Ramos (cell line): ENCODE results near the gene PAGE4.

Experiments
- in situ Hi-C: fragments of 300-500 bp; cut with MboI; formaldehyde crosslinking; loops from one replicate; pipeline ENCODE4 v1.14.3; 2022; ENCODE audit warnings: low sequenced_read_pairs; ENCODE audit not compliant: unreplicated experiment

The PAGE4 gene

GRCh38 chrX:49829016-49829415, at the start of gene PAGE4:
Gene PAGE4 (plus strand): TSS chrX:49829303. CDS start chrX:49830429, 1,126 bp downstream.
- in situ Hi-C loops = no loop called here

DNA sequence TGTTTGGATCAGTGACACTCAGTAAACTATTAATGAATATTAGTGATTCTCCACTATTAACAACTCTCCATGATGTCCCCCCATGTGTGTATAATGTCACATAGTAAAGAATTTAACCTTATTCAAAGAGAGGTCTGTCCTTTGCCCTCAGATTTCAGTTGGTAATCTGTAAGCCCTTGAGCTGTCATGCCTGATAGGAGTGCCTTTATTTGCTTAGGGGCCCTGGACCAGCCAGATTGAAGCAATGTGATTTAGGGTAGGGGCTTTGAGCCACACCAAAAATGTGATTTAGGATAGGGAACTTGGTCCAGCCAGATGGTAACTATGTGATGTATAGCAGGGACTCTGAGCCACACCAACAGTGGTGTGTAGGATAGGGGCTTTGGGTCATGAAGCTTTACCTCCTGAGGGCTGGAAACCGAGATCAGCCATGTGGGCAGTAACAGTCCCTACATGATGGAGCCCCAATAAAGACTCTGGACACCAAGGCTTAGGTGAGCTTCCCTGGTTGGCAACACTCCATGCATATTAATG, 44.3 kb upstream of the PAGE4 start:
- in situ Hi-C loops = no loop called here

- in situ Hi-C loops = no loop called here
These were observed 36.7 kb upstream of the PAGE4 start for GRCh38 chrX:49792376-49792775.

DNA sequence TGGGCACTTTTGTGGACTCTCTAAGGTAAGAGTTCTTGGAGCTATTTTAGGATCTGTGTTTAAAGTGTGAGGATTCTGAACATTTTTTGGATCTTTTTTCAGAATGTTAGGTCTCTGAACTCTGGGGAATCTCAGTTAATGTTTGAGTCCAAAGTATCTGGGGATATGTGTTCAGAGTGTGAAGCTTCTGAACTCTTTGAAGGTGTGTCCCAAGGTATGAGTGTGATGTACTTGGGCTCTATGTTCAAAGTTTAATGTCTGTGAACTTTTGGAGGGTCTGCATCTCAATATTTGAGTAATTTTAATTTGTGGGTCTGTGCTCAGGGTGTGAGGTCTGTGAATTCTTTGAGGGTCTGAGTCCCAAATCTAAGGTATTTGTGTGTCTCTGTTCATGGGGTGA, 35.4 kb upstream of the PAGE4 start:
- in situ Hi-C loops = no loop called here

DNA sequence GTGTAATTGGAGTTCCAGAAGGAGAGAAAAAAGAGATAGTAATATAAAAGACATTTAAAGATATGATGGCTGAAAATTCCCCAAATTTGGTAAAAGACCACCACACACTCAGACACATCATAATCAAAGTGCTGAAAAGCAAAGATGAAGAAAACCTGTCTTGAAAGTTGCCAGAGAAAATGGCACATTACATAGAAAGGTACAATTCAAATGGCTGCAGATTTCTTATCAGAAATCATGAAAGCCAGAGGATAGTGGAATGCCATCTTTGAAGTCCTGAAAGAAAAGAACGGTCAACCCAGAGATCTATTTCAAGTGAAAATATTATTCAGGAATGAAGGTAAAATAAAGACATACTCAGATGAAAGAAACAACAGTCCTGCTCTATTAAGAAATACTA, 29.3 kb upstream of the PAGE4 start:
- in situ Hi-C loops = no loop called here

DNA sequence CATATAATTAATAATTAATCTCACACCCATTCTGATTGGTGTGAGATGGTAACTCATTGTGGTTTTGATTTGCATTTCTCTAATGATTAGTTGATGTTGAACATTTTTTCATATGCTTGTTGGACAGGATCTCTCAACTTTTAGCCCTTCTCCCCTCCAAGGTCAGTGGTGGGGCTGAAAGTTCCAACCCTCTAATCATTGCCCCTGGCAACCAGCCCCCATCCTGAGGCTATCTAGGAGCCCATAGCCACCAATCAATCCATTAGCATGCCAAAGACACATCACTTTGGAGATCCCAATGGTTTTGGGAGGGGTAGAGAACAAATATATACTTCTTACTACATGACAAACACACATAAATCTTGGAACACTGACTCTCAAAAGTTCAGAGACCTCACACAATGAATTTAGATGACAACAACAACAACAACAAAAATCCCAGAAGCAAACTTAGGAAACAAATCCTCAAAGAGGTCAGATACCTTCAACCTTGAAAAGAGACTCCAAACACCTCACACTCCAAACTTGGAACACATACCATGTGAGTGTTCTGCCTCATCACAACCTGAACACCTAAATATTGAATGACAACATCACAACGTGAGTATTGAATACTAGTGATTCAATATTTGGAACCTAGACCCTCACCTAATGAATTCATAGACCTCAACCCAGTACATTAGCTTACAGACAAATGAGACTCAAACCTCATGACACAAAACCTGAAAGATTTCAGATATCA, 19.0 kb upstream of the PAGE4 start:
- in situ Hi-C loops = no loop called here

DNA sequence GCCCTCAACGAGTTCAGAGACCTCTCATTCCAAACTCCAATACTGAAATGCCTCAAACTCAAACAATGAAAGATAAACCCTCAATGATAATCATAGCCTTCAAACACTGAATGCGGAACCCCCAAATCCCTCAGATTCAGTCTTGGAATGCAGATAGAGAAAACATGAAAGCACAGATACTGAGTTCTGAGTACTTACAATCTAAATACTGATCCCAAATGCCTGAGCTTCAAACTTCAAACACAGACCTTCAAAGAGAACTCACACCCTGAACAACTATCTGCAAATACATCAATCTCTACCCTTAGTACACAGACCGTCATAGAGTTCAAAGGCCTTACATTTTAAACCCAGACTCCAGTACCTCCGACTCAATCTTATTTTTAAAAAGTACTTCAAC, 16.9 kb upstream of the PAGE4 start:
- in situ Hi-C loops = no loop called here

GRCh38 chrX:49816435-49816834, 12.7 kb upstream of the PAGE4 start:
- in situ Hi-C loops = no loop called here

DNA sequence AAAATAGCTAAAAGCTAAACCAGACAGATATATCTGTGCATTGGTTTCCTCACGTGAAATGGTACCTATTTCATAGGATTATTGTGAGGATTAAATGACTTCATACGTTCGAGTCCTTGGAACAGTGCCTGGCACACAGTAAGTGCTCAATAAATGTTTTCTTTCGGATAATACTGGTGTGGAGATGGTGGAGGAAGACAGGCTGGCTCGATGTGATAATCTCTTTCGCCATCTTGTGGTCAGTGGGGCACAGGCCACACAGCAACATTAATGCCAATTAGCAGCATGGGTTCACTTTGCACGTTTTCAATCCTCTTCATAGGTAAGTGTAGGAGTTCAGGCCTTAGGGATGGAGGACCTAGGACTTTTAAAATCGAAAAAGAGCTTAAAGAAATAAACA, 9.3 kb downstream of the PAGE4 start:
- in situ Hi-C loops = no loop called here

DNA sequence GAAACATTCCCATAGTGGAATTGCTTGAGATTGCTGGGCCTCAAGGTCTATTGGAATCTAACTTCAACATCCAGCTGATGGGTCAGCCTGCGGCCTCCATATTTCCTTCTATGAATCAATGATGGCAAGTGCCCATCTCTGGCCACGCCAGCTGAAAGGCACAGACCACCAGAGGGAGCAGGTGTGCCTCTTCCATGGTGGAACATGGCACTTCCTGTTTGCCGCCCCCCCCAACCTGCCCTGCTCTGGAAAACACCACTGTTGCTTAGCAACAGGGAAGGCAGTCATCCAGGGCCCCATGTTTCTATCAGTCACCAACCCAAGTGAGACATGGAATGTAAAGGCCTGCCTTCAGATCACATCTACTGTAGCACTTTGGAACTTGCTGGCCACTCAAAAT, 11.6 kb downstream of the PAGE4 start:
- in situ Hi-C loops = no loop called here

DNA sequence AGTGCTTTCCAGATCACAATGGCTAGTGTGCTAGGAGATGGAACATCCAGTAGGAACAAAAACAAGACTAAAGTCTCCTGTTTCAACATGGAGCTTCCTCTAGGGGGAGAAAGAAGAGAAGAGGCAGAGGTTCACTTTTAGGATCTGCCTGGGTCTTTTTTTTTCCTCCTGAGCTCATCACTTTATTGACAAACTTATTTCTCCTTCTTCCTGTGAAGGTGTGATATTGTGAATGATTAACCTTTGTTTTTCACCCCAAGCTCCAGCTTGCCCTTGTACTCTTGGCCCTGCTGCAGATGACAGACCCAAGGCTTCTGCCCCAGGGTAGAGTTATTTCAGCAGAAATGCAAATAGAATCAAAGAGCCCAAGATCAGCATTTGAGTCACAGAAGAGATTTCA, 13.5 kb downstream of the PAGE4 start:
- in situ Hi-C loops = no loop called here

DNA sequence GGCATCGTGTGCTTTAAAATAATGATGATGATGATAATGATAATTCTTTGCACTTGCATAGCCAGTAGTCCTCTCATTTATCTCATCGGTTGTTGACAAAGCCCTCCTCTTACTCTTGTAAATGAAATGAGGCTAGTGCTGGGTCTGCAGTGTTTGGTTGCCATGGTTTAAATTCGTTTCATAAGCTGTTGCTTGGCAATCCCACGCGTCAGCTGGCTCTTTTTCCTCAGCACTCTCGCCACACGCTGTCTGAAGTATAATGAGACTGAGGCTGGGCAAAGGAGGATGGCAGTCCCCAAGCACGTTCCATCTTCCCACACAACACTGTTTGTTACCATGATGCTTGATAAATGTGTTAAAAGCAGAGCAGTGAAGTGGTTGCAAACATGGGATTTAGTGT, 15.5 kb downstream of the PAGE4 start:
- in situ Hi-C loops = no loop called here

GRCh38 chrX:49845701-49846403, 16.7 kb downstream of the PAGE4 start:
- in situ Hi-C loops = no loop called here

GRCh38 chrX:49846522-49846921, 17.4 kb downstream of the PAGE4 start:
- in situ Hi-C loops = no loop called here

DNA sequence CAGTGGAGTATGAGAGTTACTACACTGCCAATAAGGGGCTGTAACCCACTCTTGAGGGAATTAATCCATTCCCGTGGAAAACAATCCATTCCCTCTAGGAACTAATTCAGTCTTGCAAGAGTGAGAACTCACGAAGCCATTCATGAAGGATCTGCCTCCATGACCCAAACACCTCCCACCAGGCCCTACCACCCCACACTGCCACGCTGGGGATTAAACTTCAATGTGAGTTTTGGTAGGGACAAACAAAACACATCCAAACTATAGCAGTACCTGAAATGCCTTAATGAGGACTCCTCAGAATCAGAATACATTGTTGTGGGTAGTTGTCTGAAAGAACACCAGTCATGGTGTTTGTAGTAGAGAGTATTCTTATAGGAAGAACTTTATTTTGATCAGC, 19.2 kb downstream of the PAGE4 start:
- in situ Hi-C loops = no loop called here

- in situ Hi-C loops = no loop called here
These were observed 20.9 kb downstream of the PAGE4 start for GRCh38 chrX:49850028-49850427.

- in situ Hi-C loops = no loop called here
These were observed 24.6 kb downstream of the PAGE4 start for GRCh38 chrX:49853661-49854060.

DNA sequence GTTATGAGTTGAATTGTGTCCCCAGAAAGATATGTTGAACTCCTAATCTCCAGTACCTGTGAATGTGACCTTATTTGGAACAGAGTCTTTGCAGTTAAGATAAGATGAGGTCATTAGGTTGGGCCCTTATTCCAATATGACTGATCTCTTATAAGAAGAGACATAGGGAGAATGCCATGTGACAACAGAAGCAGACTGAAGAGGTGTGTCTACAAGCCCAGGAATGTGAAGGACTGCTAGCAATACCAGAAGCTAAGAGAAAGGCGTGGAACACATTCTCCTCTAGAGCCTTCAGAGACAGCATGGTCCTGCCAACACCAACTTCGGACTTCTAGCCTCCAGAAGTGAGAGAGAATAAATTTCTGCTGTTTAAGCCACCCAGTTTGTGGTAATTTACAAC, 27.7 kb downstream of the PAGE4 start:
- in situ Hi-C loops = no loop called here

GRCh38 chrX:49858341-49858740, 29.2 kb downstream of the PAGE4 start:
- in situ Hi-C loops = no loop called here

GRCh38 chrX:49859491-49859890, 30.4 kb downstream of the PAGE4 start:
- in situ Hi-C loops = no loop called here

DNA sequence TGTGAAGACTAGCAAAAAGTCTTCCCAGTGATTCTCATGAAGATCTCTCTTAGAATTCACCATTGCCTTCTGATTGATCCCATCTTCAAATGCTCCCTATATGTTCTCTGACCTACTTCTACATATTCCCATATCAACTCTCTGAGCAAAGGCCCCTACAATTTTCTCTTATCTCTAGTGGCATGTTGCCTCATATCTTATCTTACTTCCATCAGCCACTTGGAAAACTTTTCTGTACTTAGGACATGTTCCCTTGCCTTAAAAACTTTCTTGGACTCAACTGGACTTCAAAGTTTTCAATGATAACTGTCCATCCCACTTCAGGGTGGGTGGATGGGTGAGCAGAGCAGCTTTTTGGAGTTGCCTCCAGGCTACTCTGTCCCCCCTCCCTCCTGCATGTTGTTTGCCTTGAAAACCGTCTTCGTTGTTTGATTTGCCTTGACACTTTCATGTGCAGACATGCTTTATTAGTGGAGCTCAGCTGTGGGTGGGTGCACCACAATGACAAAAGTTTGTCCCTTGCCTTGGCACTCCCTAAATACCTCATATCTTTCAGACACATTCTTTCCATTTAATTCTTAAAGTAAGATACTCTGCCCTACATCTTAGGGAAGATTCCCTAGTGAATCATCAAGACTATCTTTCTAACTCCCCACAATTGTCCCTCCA, 31.9 kb downstream of the PAGE4 start:
- in situ Hi-C loops = no loop called here
